PC-3 (cell line): ENCODE measurements around the gene ATG4B. TPM values are rescaled to one million over a fixed set of nuclear protein-coding genes. Genes with fewer than 3 reads are reported as not detected.
A peak's percentile ranks its signal among the peaks of the same experiment; 100 is the strongest.

Experiments
- ATAC-seq: fragments of 200-7000 bp; cut with Tn5 transposase; 2 replicates; pipeline ENCODE4 v1.9.1; 2020; ENCODE audit warnings: mild to moderate bottlenecking, moderate library complexity
- BruUV-seq: library from RNA; stranded (reverse); fragments of 400-500 nt; replicated peaks from 2 replicates; lab custom pipeline; 2021; lab: Mats Ljungman, UMichigan
- CTCF ChIA-PET: fragments of 300-600 bp; sonication (Branson Sonifier 250); formaldehyde crosslinking; loops from one replicate; lab custom pipeline; 2022; ENCODE audit warnings: antibody characterized with exemption; lab: Charles Lee
- POLR2A ChIA-PET: fragments of 300-600 bp; sonication (Branson Sonifier 250); formaldehyde crosslinking; loops from one replicate; lab custom pipeline; 2022; ENCODE audit warnings: antibody characterized with exemption; ENCODE audit not compliant: unreplicated experiment; lab: Charles Lee
- DNase-seq: peaks from one replicate; pipeline ENCODE4 v3.0.0-alpha.2; 2015
- H2AFZ ChIP-seq: fragments of 300-600 bp; sonication (generic); 2 replicates; pipeline ENCODE4 v1.6.0; 2016; ENCODE audit warnings: antibody characterized with exemption, low read length
- H3F3A ChIP-seq: fragments of 300-600 bp; sonication (generic); one replicate; pipeline ENCODE4 v1.6.0; 2017; ENCODE audit warnings: antibody characterized with exemption, low read length, control low read depth, mild to moderate bottlenecking; ENCODE audit not compliant: unreplicated experiment
- H3K27ac ChIP-seq: fragments of 300-600 bp; sonication (generic); 2 replicates; pipeline ENCODE4 v1.5.1; 2016; ENCODE audit warnings: mild to moderate bottlenecking, low read length
- H3K27me3 ChIP-seq: fragments of 300-600 bp; sonication (generic); 2 replicates; pipeline ENCODE4 v1.6.1; 2016; ENCODE audit warnings: low read length, mixed read lengths
- H3K36me3 ChIP-seq: fragments of 300-600 bp; sonication (generic); 2 replicates; pipeline ENCODE4 v1.6.1; 2016; ENCODE audit warnings: low read depth, mixed run types, low read length, mixed read lengths
- H3K4me1 ChIP-seq: fragments of 300-600 bp; sonication (generic); 2 replicates; pipeline ENCODE4 v1.5.1; 2016; ENCODE audit warnings: low read length; ENCODE audit not compliant: insufficient read depth
- H3K4me2 ChIP-seq: fragments of 300-600 bp; sonication (generic); 2 replicates; pipeline ENCODE4 v1.6.0; 2016; ENCODE audit warnings: low read length
- H3K4me3 ChIP-seq: fragments of 300-600 bp; sonication (generic); 2 replicates; pipeline ENCODE4 v1.5.1; 2016; ENCODE audit warnings: mild to moderate bottlenecking, low read length, mixed read lengths
- H3K79me2 ChIP-seq: fragments of 300-600 bp; sonication (generic); 2 replicates; pipeline ENCODE4 v1.6.1; 2017; ENCODE audit warnings: low read length, mixed read lengths
- H3K9ac ChIP-seq: fragments of 300-600 bp; sonication (generic); 2 replicates; pipeline ENCODE4 v1.6.0; 2016; ENCODE audit warnings: mild to moderate bottlenecking, low read length
- H3K9me2 ChIP-seq: fragments of 300-600 bp; sonication (generic); replicated peaks from 2 replicates; pipeline ENCODE4 v1.6.1; 2016; ENCODE audit warnings: mixed run types, low read length, mixed read lengths
- H3K9me3 ChIP-seq: fragments of 300-600 bp; sonication (generic); 2 replicates; pipeline ENCODE4 v1.6.1; 2016; ENCODE audit warnings: low read length, mixed read lengths
- H4K20me1 ChIP-seq: fragments of 300-600 bp; sonication (generic); 2 replicates; pipeline ENCODE4 v1.6.1; 2016; ENCODE audit warnings: low read length, mixed read lengths
- EZH2 ChIP-seq: fragments of 300-600 bp; sonication (generic); IDR thresholded peaks from one replicate; pipeline ENCODE4 v1.6.1; 2017; ENCODE audit warnings: antibody characterized with exemption, mild to moderate bottlenecking, low read length; ENCODE audit not compliant: unreplicated experiment
- EZH2phosphoT487 ChIP-seq: fragments of 300-600 bp; sonication (generic); IDR thresholded peaks from 2 replicates; pipeline ENCODE4 v1.6.1; 2018; ENCODE audit warnings: mild to moderate bottlenecking, antibody characterized with exemption, low read length, borderline replicate concordance
- intact Hi-C: fragments of 100-400 bp; cut with micrococcal nuclease; formaldehyde crosslinking; loops from 2 replicates; pipeline ENCODE4 v1.9.0; 2023
- total RNA-seq: library from RNA; depleted of rRNA; stranded (reverse); fragments of >200 nt; gene quantifications from 2 replicates; pipeline ENCODE4 v1.2.3, GENCODE V29; 2014
- TF ChIP-seq, protein P1 (sequence below): fragments of 300-600 bp; sonication (generic); conservative IDR thresholded peaks from 2 replicates; pipeline ENCODE4 v1.5.1; 2017; ENCODE audit warnings: antibody characterized with exemption, low read depth, mild to moderate bottlenecking, low read length

ATG4B gene
- total RNA-seq, 1 experiment from 2014 or later, result 83.0 TPM

- TF ChIP-seq, protein P1, sequence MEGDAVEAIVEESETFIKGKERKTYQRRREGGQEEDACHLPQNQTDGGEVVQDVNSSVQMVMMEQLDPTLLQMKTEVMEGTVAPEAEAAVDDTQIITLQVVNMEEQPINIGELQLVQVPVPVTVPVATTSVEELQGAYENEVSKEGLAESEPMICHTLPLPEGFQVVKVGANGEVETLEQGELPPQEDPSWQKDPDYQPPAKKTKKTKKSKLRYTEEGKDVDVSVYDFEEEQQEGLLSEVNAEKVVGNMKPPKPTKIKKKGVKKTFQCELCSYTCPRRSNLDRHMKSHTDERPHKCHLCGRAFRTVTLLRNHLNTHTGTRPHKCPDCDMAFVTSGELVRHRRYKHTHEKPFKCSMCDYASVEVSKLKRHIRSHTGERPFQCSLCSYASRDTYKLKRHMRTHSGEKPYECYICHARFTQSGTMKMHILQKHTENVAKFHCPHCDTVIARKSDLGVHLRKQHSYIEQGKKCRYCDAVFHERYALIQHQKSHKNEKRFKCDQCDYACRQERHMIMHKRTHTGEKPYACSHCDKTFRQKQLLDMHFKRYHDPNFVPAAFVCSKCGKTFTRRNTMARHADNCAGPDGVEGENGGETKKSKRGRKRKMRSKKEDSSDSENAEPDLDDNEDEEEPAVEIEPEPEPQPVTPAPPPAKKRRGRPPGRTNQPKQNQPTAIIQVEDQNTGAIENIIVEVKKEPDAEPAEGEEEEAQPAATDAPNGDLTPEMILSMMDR, result no peak
- TF ChIP-seq EZH2phosphoT487 (no peak), EZH2 (no peak)
- H3K27ac ChIP-seq, result no peak overlapping the region
- DNase-seq (no peak), ATAC-seq (0 out of 2 replicates have a peak, but pooled peaks have one; percentile 17)
- H3K79me2 ChIP-seq, result peaks cover 73% of the 10 kb centered on the region
- H2AFZ ChIP-seq, result no peak overlapping the region
- H3K36me3 ChIP-seq, result peaks cover 12% of the 10 kb centered on the region
- no peaks in the 10 kb centered on the region for H3K27me3 ChIP-seq
- H3K4me2 ChIP-seq, result no peak overlapping the region
- H3K4me3 ChIP-seq, result no peak overlapping the region
- no peaks in the 10 kb centered on the region for H3K4me1 ChIP-seq
- no peaks in the 10 kb centered on the region; the same call in 1 of the 2 replicates for H3K9me3 ChIP-seq
- POLR2A ChIA-PET, result no interaction called here
- BruUV-seq, result no TSS peak
- no peaks in the 10 kb centered on the region for H3K9me2 ChIP-seq
- intact Hi-C loops, result no loop called here
- peaks cover 18% of the 10 kb centered on the region for H3F3A ChIP-seq
- H3K9ac ChIP-seq, result no peak overlapping the region
- CTCF ChIA-PET, result no interaction called here
- H4K20me1 ChIP-seq, result no peaks in the 10 kb centered on the region
Measured at GRCh38 chr2:241617431-241618154, 19.9 kb upstream of the ATG4B start.

- Histone ChIP-seq H4K20me1 (no peaks in the 10 kb centered on the region), H3K4me1 (no peaks in the 10 kb centered on the region), H3K4me2 (no peak overlapping the region), H2AFZ (no peak overlapping the region), H3K27ac (no peak overlapping the region), H3K9ac (no peak overlapping the region), H3K9me2 (no peaks in the 10 kb centered on the region), H3K9me3 (no peaks in the 10 kb centered on the region; the same call in 1 of the 2 replicates), H3F3A (peaks cover 18% of the 10 kb centered on the region), H3K27me3 (no peaks in the 10 kb centered on the region), H3K79me2 (peaks cover 74% of the 10 kb centered on the region), H3K36me3 (peaks cover 12% of the 10 kb centered on the region), H3K4me3 (no peak overlapping the region)
- TF ChIP-seq, protein P1, result no peak
- no peak for TF ChIP-seq EZH2phosphoT487
- TF ChIP-seq EZH2, result no peak
- CTCF ChIA-PET, result no interaction called here
- no peak for ATAC-seq
- DNase-seq, result no peak
- BruUV-seq, result no TSS peak
- POLR2A ChIA-PET, result no interaction called here
- intact Hi-C loops, result no loop called here
Measured at GRCh38 chr2:241618296-241618805, 19.1 kb upstream of the ATG4B start.

GRCh38 chr2:241618829-241619228 lies 18.7 kb upstream of the ATG4B start:
- Histone ChIP-seq H2AFZ (no peak overlapping the region), H3K4me3 (no peak overlapping the region), H3K27me3 (no peaks in the 10 kb centered on the region), H3K9me3 (no peaks in the 10 kb centered on the region; the same call in 1 of the 2 replicates), H3K4me2 (no peak overlapping the region), H4K20me1 (no peaks in the 10 kb centered on the region), H3K9ac (no peak overlapping the region), H3K27ac (no peak overlapping the region), H3K79me2 (peaks cover 74% of the 10 kb centered on the region), H3F3A (peaks cover 18% of the 10 kb centered on the region), H3K4me1 (no peaks in the 10 kb centered on the region), H3K9me2 (no peaks in the 10 kb centered on the region), H3K36me3 (peaks cover 12% of the 10 kb centered on the region)
- intact Hi-C loops, result no loop called here
- ChIA-PET POLR2A (no interaction called here), CTCF (no interaction called here)
- ATAC-seq (no peak), DNase-seq (no peak)
- TF ChIP-seq, protein P1, result no peak
- TF ChIP-seq EZH2 (no peak), EZH2phosphoT487 (no peak)
- no TSS peak for BruUV-seq
